Measurements from ENCODE around the gene TLE1.

GRCh38 chr9:81543695-81544094 is 145.7 kb downstream of the TLE1 start:
- TF ChIP-seq EZH2 (IDR thresholded peaks at IDR 0.05; ENCODE audit: borderline replicate concordance, insufficient read depth, low read depth, low read length, poor library complexity, severe bottlenecking) (no peak), CTCF (IDR thresholded peaks at IDR 0.05) (no peak)
